TTC549 (cell line): ENCODE results near the gene FAM120AOS.

Experiments used
- FAIRE-seq: peaks from 2 replicates; lab custom pipeline; 2012; peaks lifted over from hg19 to GRCh38; lab: Jason Lieb, UNC

The FAM120AOS gene

GRCh38 chr9:93453047-93453914 lies at the start of gene FAM120AOS:
Gene FAM120AOS (minus strand): TSS chr9:93453581. CDS start chr9:93452709, 872 bp downstream.
- peak; percentile 75 for FAIRE-seq

GRCh38 chr9:93501406-93501805 lies 48.0 kb upstream of the FAM120AOS start:
- no peak for FAIRE-seq

- FAIRE-seq, result no peak
These were observed 47.4 kb upstream of the FAM120AOS start for GRCh38 chr9:93500571-93501298.

- FAIRE-seq, result no peak
These were observed 42.9 kb upstream of the FAM120AOS start for GRCh38 chr9:93496285-93496684.

- FAIRE-seq, result no peak
These were observed 40.6 kb upstream of the FAM120AOS start for GRCh38 chr9:93493949-93494348.

- FAIRE-seq, result no peak
These were observed 38.9 kb upstream of the FAM120AOS start for GRCh38 chr9:93492327-93492726.

GRCh38 chr9:93491593-93492232 lies 38.3 kb upstream of the FAM120AOS start:
- FAIRE-seq, result no peak

- FAIRE-seq, result no peak
These were observed 34.9 kb upstream of the FAM120AOS start for GRCh38 chr9:93488244-93488643.

GRCh38 chr9:93486268-93486667 lies 32.9 kb upstream of the FAM120AOS start:
- FAIRE-seq, result no peak

- no peak for FAIRE-seq
These were observed 30.1 kb upstream of the FAM120AOS start for GRCh38 chr9:93483497-93483896.

- FAIRE-seq, result no peak
These were observed 27.4 kb upstream of the FAM120AOS start for GRCh38 chr9:93480728-93481324.

GRCh38 chr9:93480262-93480661 lies 26.9 kb upstream of the FAM120AOS start:
- FAIRE-seq, result no peak

- FAIRE-seq, result no peak
These were observed 26.3 kb upstream of the FAM120AOS start for GRCh38 chr9:93479726-93480125.

GRCh38 chr9:93477397-93477796 lies 24.0 kb upstream of the FAM120AOS start:
- no peak for FAIRE-seq

GRCh38 chr9:93476924-93477323 lies 23.5 kb upstream of the FAM120AOS start:
- FAIRE-seq, result no peak

GRCh38 chr9:93475856-93476255 lies 22.5 kb upstream of the FAM120AOS start:
- FAIRE-seq, result no peak

GRCh38 chr9:93475108-93475507 lies 21.7 kb upstream of the FAM120AOS start:
- no peak for FAIRE-seq

GRCh38 chr9:93473411-93473810 lies 20.0 kb upstream of the FAM120AOS start:
- FAIRE-seq, result no peak

- FAIRE-seq, result no peak
These were observed 17.7 kb upstream of the FAM120AOS start for GRCh38 chr9:93471124-93471523.

- no peak for FAIRE-seq
These were observed 17.0 kb upstream of the FAM120AOS start for GRCh38 chr9:93470391-93470790.

- FAIRE-seq, result no peak
These were observed 15.5 kb upstream of the FAM120AOS start for GRCh38 chr9:93468763-93469456.

- no peak for FAIRE-seq
These were observed 14.1 kb upstream of the FAM120AOS start for GRCh38 chr9:93467462-93467861.
